ENCODE results near the gene CCDC39.

CCDC39 gene

DNA sequence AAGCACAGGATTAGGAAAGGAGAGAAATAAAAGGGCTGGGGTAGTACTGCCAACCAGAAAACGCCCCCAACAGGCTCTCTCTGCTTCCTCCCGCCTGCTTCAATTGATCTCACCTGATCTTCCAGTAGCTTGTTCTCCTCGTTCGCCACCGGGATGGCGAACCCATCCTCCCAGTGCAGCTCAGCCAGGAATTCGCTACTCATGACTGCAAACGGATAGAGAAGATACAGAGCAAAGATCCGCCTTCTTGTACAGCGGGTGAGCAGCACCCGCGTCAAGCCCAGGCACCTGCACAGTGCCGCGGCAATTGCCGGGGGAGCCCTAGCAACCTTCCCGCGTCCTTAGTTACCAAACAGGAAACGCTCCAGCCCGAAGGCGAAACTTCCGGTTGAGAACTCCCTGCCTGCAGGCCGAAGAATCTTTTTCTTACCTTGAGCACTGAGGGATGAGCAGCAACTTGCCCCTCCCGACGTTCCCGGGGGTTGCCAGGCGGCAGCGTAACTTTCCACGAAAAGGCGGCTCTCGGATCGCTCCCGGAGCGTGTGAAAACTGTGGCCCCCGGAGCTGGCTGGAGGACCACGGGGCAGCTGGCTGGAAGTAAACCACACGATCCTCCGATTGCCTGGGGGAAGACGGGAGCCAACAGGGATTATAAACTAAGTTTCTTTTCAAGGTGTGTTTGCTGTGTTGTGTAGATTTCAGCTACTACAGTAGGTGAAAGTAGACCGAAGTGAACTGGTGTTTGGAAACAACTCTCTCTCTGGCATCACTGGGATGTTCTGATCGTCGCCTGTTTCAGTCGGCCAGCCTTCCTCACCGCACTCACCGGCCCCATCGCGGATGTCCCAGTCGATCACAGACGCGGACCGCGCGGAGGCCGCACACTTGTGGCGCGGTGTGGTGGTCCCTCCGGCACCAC is at the start of gene CCDC39 (continued):
- TF ChIP-seq SCRT1 (tag by site-specific recombination; IDR thresholded peaks at IDR 0.05; ENCODE audit: borderline replicate concordance) = peak; percentile 86; the same call in 1 of the 2 replicates
- no peak for TF ChIP-seq ZNF530 (tag by site-specific recombination; IDR thresholded peaks at IDR 0.05; ENCODE audit: low read depth)
- TF ChIP-seq ZNF133 (tag by site-specific recombination; IDR thresholded peaks at IDR 0.05) = no peak
- TF ChIP-seq ZNF423 (tag by site-specific recombination; IDR thresholded peaks at IDR 0.05) = no peak
- TF ChIP-seq, protein P1, sequence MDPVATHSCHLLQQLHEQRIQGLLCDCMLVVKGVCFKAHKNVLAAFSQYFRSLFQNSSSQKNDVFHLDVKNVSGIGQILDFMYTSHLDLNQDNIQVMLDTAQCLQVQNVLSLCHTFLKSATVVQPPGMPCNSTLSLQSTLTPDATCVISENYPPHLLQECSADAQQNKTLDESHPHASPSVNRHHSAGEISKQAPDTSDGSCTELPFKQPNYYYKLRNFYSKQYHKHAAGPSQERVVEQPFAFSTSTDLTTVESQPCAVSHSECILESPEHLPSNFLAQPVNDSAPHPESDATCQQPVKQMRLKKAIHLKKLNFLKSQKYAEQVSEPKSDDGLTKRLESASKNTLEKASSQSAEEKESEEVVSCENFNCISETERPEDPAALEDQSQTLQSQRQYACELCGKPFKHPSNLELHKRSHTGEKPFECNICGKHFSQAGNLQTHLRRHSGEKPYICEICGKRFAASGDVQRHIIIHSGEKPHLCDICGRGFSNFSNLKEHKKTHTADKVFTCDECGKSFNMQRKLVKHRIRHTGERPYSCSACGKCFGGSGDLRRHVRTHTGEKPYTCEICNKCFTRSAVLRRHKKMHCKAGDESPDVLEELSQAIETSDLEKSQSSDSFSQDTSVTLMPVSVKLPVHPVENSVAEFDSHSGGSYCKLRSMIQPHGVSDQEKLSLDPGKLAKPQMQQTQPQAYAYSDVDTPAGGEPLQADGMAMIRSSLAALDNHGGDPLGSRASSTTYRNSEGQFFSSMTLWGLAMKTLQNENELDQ (tag by site-specific recombination; IDR thresholded peaks at IDR 0.05; ENCODE audit: low read depth) = no peak
- no peak for TF ChIP-seq ZNF555 (tag by site-specific recombination; conservative IDR thresholded peaks at IDR 0.05)
- no peak for TF ChIP-seq ZNF610 (tag by site-specific recombination; IDR thresholded peaks at IDR 0.05; ENCODE audit: borderline replicate concordance)
- no peak for TF ChIP-seq ZNF138 (tag by site-specific recombination; IDR thresholded peaks at IDR 0.05; ENCODE audit: borderline replicate concordance)
- TF ChIP-seq ZSCAN30 (tag by site-specific recombination; IDR thresholded peaks at IDR 0.05) = peak; percentile 41; the same call in 1 of the 2 replicates
- TF ChIP-seq ZNF585B (tag by site-specific recombination; IDR thresholded peaks at IDR 0.05) = no peak
- 0 out of 2 replicates have a peak, but pooled peaks have one; percentile 49 for TF ChIP-seq ZNF518A (tag by site-specific recombination; conservative IDR thresholded peaks at IDR 0.05; ENCODE audit: low read depth)
- TF ChIP-seq FEZF1 (tag by site-specific recombination; IDR thresholded peaks at IDR 0.05) = no peak
- TF ChIP-seq, protein P2, sequence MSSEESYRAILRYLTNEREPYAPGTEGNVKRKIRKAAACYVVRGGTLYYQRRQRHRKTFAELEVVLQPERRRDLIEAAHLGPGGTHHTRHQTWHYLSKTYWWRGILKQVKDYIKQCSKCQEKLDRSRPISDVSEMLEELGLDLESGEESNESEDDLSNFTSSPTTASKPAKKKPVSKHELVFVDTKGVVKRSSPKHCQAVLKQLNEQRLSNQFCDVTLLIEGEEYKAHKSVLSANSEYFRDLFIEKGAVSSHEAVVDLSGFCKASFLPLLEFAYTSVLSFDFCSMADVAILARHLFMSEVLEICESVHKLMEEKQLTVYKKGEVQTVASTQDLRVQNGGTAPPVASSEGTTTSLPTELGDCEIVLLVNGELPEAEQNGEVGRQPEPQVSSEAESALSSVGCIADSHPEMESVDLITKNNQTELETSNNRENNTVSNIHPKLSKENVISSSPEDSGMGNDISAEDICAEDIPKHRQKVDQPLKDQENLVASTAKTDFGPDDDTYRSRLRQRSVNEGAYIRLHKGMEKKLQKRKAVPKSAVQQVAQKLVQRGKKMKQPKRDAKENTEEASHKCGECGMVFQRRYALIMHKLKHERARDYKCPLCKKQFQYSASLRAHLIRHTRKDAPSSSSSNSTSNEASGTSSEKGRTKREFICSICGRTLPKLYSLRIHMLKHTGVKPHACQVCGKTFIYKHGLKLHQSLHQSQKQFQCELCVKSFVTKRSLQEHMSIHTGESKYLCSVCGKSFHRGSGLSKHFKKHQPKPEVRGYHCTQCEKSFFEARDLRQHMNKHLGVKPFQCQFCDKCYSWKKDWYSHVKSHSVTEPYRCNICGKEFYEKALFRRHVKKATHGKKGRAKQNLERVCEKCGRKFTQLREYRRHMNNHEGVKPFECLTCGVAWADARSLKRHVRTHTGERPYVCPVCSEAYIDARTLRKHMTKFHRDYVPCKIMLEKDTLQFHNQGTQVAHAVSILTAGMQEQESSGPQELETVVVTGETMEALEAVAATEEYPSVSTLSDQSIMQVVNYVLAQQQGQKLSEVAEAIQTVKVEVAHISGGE (tag by site-specific recombination; conservative IDR thresholded peaks at IDR 0.05; ENCODE audit: low read depth) = peak; percentile 70
- TF ChIP-seq ZFP3 (tag by site-specific recombination; IDR thresholded peaks at IDR 0.05; ENCODE audit: low read depth) = no peak
- no peak for TF ChIP-seq BCL11B (tag by site-specific recombination; IDR thresholded peaks at IDR 0.05; ENCODE audit: low read depth)
- TF ChIP-seq, protein P3, sequence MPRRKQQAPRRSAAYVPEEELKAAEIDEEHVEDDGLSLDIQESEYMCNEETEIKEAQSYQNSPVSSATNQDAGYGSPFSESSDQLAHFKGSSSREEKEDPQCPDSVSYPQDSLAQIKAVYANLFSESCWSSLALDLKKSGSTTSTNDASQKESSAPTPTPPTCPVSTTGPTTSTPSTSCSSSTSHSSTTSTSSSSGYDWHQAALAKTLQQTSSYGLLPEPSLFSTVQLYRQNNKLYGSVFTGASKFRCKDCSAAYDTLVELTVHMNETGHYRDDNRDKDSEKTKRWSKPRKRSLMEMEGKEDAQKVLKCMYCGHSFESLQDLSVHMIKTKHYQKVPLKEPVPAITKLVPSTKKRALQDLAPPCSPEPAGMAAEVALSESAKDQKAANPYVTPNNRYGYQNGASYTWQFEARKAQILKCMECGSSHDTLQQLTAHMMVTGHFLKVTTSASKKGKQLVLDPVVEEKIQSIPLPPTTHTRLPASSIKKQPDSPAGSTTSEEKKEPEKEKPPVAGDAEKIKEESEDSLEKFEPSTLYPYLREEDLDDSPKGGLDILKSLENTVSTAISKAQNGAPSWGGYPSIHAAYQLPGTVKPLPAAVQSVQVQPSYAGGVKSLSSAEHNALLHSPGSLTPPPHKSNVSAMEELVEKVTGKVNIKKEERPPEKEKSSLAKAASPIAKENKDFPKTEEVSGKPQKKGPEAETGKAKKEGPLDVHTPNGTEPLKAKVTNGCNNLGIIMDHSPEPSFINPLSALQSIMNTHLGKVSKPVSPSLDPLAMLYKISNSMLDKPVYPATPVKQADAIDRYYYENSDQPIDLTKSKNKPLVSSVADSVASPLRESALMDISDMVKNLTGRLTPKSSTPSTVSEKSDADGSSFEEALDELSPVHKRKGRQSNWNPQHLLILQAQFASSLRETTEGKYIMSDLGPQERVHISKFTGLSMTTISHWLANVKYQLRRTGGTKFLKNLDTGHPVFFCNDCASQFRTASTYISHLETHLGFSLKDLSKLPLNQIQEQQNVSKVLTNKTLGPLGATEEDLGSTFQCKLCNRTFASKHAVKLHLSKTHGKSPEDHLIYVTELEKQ (tag by site-specific recombination; IDR thresholded peaks at IDR 0.05; ENCODE audit: borderline replicate concordance) = no peak
- no peak for TF ChIP-seq RBAK (tag by site-specific recombination; IDR thresholded peaks at IDR 0.05)
- no peak for TF ChIP-seq ZNF776 (tag by site-specific recombination; IDR thresholded peaks at IDR 0.05; ENCODE audit: borderline replicate concordance)
- no peak for TF ChIP-seq ZNF529 (tag by site-specific recombination; IDR thresholded peaks at IDR 0.05; ENCODE audit: insufficient replicate concordance)
- no peak for TF ChIP-seq ZNF391 (tag by site-specific recombination; IDR thresholded peaks at IDR 0.05; ENCODE audit: borderline replicate concordance, low read depth)
- no peak for TF ChIP-seq GLIS1 (tag by site-specific recombination; IDR thresholded peaks at IDR 0.05)
- TF ChIP-seq REPIN1 (tag by site-specific recombination; IDR thresholded peaks at IDR 0.05; ENCODE audit: low read depth) = no peak
- TF ChIP-seq GLI4 (tag by site-specific recombination; IDR thresholded peaks at IDR 0.05) = no peak
- no peak for TF ChIP-seq BCL11A (tag by site-specific recombination; IDR thresholded peaks at IDR 0.05; ENCODE audit: low read depth)

Measured in HEK293 (cell line).